H9 (cell line): ENCODE results near the gene KCNH4. TPM values are rescaled to one million over a fixed set of nuclear protein-coding genes. Genes with fewer than 3 reads are reported as not detected.

Source experiments
- DNase-seq: peaks from one replicate; pipeline ENCODE4 v3.0.0-alpha.2; 2017
- H2AFZ ChIP-seq: one replicate; pipeline ENCODE4 v1.6.1; 2013; ENCODE audit warnings: mild to moderate bottlenecking, low read length, control low read depth, moderate library complexity
- H2AK5ac ChIP-seq: 2 replicates; pipeline ENCODE4 v1.6.1; 2013; ENCODE audit warnings: low read length, control low read depth, mixed read lengths; ENCODE audit not compliant: insufficient read length
- H2BK120ac ChIP-seq: one replicate; pipeline ENCODE4 v1.6.1; 2013; ENCODE audit warnings: low read depth, mild to moderate bottlenecking, low read length, control low read depth, inconsistent platforms; ENCODE audit not compliant: poor library complexity, severe bottlenecking
- H2BK12ac ChIP-seq: 2 replicates; pipeline ENCODE4 v1.6.1; 2013; ENCODE audit warnings: low read length, control low read depth, mixed read lengths, low read depth; ENCODE audit not compliant: insufficient read length
- H2BK15ac ChIP-seq: 2 replicates; pipeline ENCODE4 v1.6.1; 2013; ENCODE audit warnings: low read depth, low read length, control low read depth
- H2BK20ac ChIP-seq: one replicate; pipeline ENCODE4 v1.6.1; 2013; ENCODE audit warnings: low read depth, mild to moderate bottlenecking, low read length, control low read depth, inconsistent platforms; ENCODE audit not compliant: poor library complexity, severe bottlenecking
- H2BK5ac ChIP-seq: 2 replicates; pipeline ENCODE4 v1.6.1; 2013; ENCODE audit warnings: low read length, control low read depth, mixed read lengths; ENCODE audit not compliant: insufficient read length
- H3K14ac ChIP-seq: 2 replicates; pipeline ENCODE4 v1.6.1; 2013; ENCODE audit warnings: low read length, control low read depth; ENCODE audit not compliant: insufficient read depth
- H3K18ac ChIP-seq: 2 replicates; pipeline ENCODE4 v1.6.1; 2013; ENCODE audit warnings: low read depth, mild to moderate bottlenecking, mixed read lengths, low read length, control low read depth; ENCODE audit not compliant: insufficient read length
- H3K23ac ChIP-seq: 2 replicates; pipeline ENCODE4 v1.6.1; 2013; ENCODE audit warnings: low read length, control low read depth, mixed read lengths, low read depth; ENCODE audit not compliant: insufficient read length
- H3K23me2 ChIP-seq: 2 replicates; pipeline ENCODE4 v1.6.1; 2013; ENCODE audit warnings: low read depth, mild to moderate bottlenecking, mixed read lengths, low read length, control low read depth; ENCODE audit not compliant: insufficient read length, poor library complexity, severe bottlenecking
- H3K27ac ChIP-seq: 2 replicates; pipeline ENCODE4 v1.5.1; 2013; ENCODE audit warnings: low read length, control low read depth, mixed read lengths, low read depth; ENCODE audit not compliant: insufficient read length
- H3K27me3 ChIP-seq: 2 replicates; pipeline ENCODE4 v1.6.1; 2013; ENCODE audit warnings: low read length, control low read depth, inconsistent platforms; ENCODE audit not compliant: insufficient read depth
- H3K4ac ChIP-seq: 2 replicates; pipeline ENCODE4 v1.6.1; 2013; ENCODE audit warnings: low read depth, mild to moderate bottlenecking, control low read depth, inconsistent platforms, low read length, moderate library complexity
- H3K4me1 ChIP-seq: 2 replicates; pipeline ENCODE4 v1.6.1; 2013; ENCODE audit warnings: low read length, control low read depth, inconsistent platforms; ENCODE audit not compliant: insufficient read depth
- H3K4me2 ChIP-seq: 2 replicates; pipeline ENCODE4 v1.6.1; 2013; ENCODE audit warnings: low read length, control low read depth, mixed read lengths; ENCODE audit not compliant: insufficient read length, insufficient read depth
- H3K56ac ChIP-seq: 2 replicates; pipeline ENCODE4 v1.6.1; 2013; ENCODE audit warnings: low read depth, mild to moderate bottlenecking, mixed read lengths, low read length, control low read depth; ENCODE audit not compliant: insufficient read length
- H3K79me1 ChIP-seq: 2 replicates; pipeline ENCODE4 v1.6.1; 2013; ENCODE audit warnings: low read depth, mild to moderate bottlenecking, moderate library complexity, low read length, control low read depth, inconsistent platforms; ENCODE audit not compliant: insufficient read depth, poor library complexity, severe bottlenecking
- H3K79me2 ChIP-seq: 2 replicates; pipeline ENCODE4 v1.6.1; 2013; ENCODE audit warnings: low read length, control low read depth, inconsistent platforms; ENCODE audit not compliant: insufficient read depth
- H3K9ac ChIP-seq: 2 replicates; pipeline ENCODE4 v1.6.1; 2013; ENCODE audit warnings: low read length, control low read depth, mixed read lengths; ENCODE audit not compliant: insufficient read length; ENCODE audit errors: extremely low read depth
- H3K9me3 ChIP-seq: one replicate; pipeline ENCODE4 v1.6.1; 2013; ENCODE audit warnings: low read depth, low read length, inconsistent platforms; ENCODE audit not compliant: control insufficient read depth
- H3T11ph ChIP-seq: one replicate; pipeline ENCODE4 v1.6.1; 2013; ENCODE audit warnings: mild to moderate bottlenecking, low read length, control low read depth, inconsistent platforms
- H4K20me1 ChIP-seq: one replicate; pipeline ENCODE4 v1.6.1; 2013; ENCODE audit not compliant: control insufficient read depth, insufficient read length, insufficient read depth
- H4K5ac ChIP-seq: 2 replicates; pipeline ENCODE4 v1.6.1; 2013; ENCODE audit warnings: low read depth, mild to moderate bottlenecking, mixed read lengths, low read length, control low read depth; ENCODE audit not compliant: insufficient read length
- H4K8ac ChIP-seq: replicated peaks from 2 replicates; pipeline ENCODE4 v1.6.1; 2013; ENCODE audit warnings: low read length, control low read depth, mixed read lengths, low read depth; ENCODE audit not compliant: insufficient read length
- H4K91ac ChIP-seq: 2 replicates; pipeline ENCODE4 v1.6.1; 2013; ENCODE audit warnings: low read depth, mild to moderate bottlenecking, moderate library complexity, mixed read lengths, low read length, control low read depth; ENCODE audit not compliant: insufficient read length
- H3K27ac Mint-ChIP-seq, 3 experiments: 2 replicates in 2 of 3; 3 replicates in 1 of 3; pipeline ENCODE4 v1.8.0; 2020 to 2021; ENCODE audit warnings: mixed read lengths in 3 of 3, mild to moderate bottlenecking in 1 of 3, moderate library complexity in 1 of 3
- H3K27me3 Mint-ChIP-seq: 2 replicates; pipeline ENCODE4 v1.8.0; 2021; ENCODE audit warnings: low read depth, mild to moderate bottlenecking, moderate library complexity, mixed read lengths
- H3K36me3 Mint-ChIP-seq, 3 experiments: 2 replicates in 2 of 3; 3 replicates in 1 of 3; pipeline ENCODE4 v1.8.0; 2020 to 2021; ENCODE audit warnings: low read depth in 3 of 3, mixed read lengths in 3 of 3; ENCODE audit not compliant: insufficient read depth in 1 of 3
- H3K4me1 Mint-ChIP-seq, 2 experiments: 2 replicates each; pipeline ENCODE4 v1.8.0; 2020; ENCODE audit warnings: mixed read lengths in 2 of 2
- H3K4me3 Mint-ChIP-seq, 2 experiments: 2 replicates in 1 of 2; 3 replicates in 1 of 2; pipeline ENCODE4 v1.8.0; 2020 to 2021; ENCODE audit warnings: mild to moderate bottlenecking in 2 of 2, mixed read lengths in 2 of 2, moderate library complexity in 1 of 2
- H3K9me3 Mint-ChIP-seq, 2 experiments: 2 replicates in 1 of 2; 3 replicates in 1 of 2; pipeline ENCODE4 v1.8.0; 2020; ENCODE audit warnings: mild to moderate bottlenecking in 2 of 2, mixed read lengths in 2 of 2, moderate library complexity in 1 of 2
- CTCF ChIP-seq: fragments of 200-600 bp; sonication (generic); conservative IDR thresholded peaks from 3 replicates; pipeline ENCODE4 v1.8.0; 2021; ENCODE audit warnings: antibody characterized with exemption, mild to moderate bottlenecking
- WGBS: extraction: QIAGEN DNeasy Blood & Tissue Kit; methylation state at CpG from one replicate; pipeline ENCODE4 v1.1.7; 2013; ENCODE audit warnings: missing lambda C conversion rate, low lambda C conversion rate, mixed read lengths; ENCODE audit not compliant: insufficient read length; ENCODE audit errors: extremely low coverage; 5-methylcytosine and 5-hydroxymethylcytosine counted together
- total RNA-seq: library from RNA; stranded (reverse); gene quantifications from 2 replicates; pipeline ENCODE4 v1.2.1, GENCODE V29; 2021

The KCNH4 gene
- total RNA-seq, 1 experiment from 2014 or later: not detected

- peaks cover 6 to 17% (median 15%) of the 10 kb centered on the region in 3 experiments; a peak in 6 of 7 replicates for H3K36me3 Mint-ChIP-seq
- H3K18ac ChIP-seq: no peak overlapping the region
- peaks cover 9% of the 10 kb centered on the region for H3K27me3 Mint-ChIP-seq
- H3K23me2 ChIP-seq: no peaks in the 10 kb centered on the region
- no peaks in the 10 kb centered on the region for H3K27me3 ChIP-seq
- no peak overlapping the region for H3K4ac ChIP-seq
- H3K9me3 ChIP-seq: no peaks in the 10 kb centered on the region
- H3K4me1 Mint-ChIP-seq: peaks cover 21 to 29% of the 10 kb centered on the region in 2 experiments
- no peak overlapping the region for H2BK20ac ChIP-seq
- H3K4me3 Mint-ChIP-seq: no peak overlapping the region; a peak in 1 of 5 replicates
- H3K27ac Mint-ChIP-seq: no peak overlapping the region
- H3K4me2 ChIP-seq: no peak overlapping the region
- no peak overlapping the region for H4K8ac ChIP-seq
- WGBS: no CpG with 5 or more reads among the region's 18 CpGs
- no peak overlapping the region for H2AFZ ChIP-seq
- no peak overlapping the region for H4K5ac ChIP-seq
- no peaks in the 10 kb centered on the region for H4K20me1 ChIP-seq
- no peak overlapping the region for H3T11ph ChIP-seq
- H2BK15ac ChIP-seq: no peak overlapping the region
- no peak overlapping the region for H2BK12ac ChIP-seq
- no peaks in the 10 kb centered on the region for H3K79me1 ChIP-seq
- no peak overlapping the region for H3K27ac ChIP-seq
- H2BK120ac ChIP-seq: no peak overlapping the region
- H3K79me2 ChIP-seq: no peaks in the 10 kb centered on the region
- no peak overlapping the region for H3K9ac ChIP-seq
- H3K4me1 ChIP-seq: peaks cover 4% of the 10 kb centered on the region; the same call in 1 of the 2 replicates
- H2BK5ac ChIP-seq: no peak overlapping the region
- H3K56ac ChIP-seq: no peak overlapping the region
- no peak overlapping the region; the same call in 1 of the 2 replicates for H3K14ac ChIP-seq
- H3K23ac ChIP-seq: no peak overlapping the region
- H3K9me3 Mint-ChIP-seq: no peaks in the 10 kb centered on the region
- DNase-seq: no peak
- TF ChIP-seq CTCF: no peak
- no peak overlapping the region for H2AK5ac ChIP-seq
- H4K91ac ChIP-seq: no peak overlapping the region
These were observed 70.4 kb downstream of the KCNH4 start for GRCh38 chr17:42110301-42111264.
